A549 (cell line): ENCODE data around the gene GNG12. TPM values are rescaled to one million over a fixed set of nuclear protein-coding genes. Genes with fewer than 3 reads are reported as not detected.

Source experiments
- ATAC-seq, 2 experiments: fragments of 200-7000 bp in 1 of 2; fragments of >200 bp in 1 of 2; cut with Nextera tagmentation in 1 of 2; cut with Tn5 transposase in 1 of 2; 3 replicates each; pipeline versions ENCODE4 v1.8.0 to v1.9.1; 2018 to 2020; ENCODE audit warnings: mild to moderate bottlenecking in 1 of 2, moderate library complexity in 1 of 2
- CTCF ChIA-PET: fragments of 300-600 bp; sonication (Branson Sonifier 250); formaldehyde crosslinking; extraction: SDS; loops from one replicate; lab custom pipeline; 2021; ENCODE audit warnings: antibody characterized with exemption, inconsistent platforms; lab: Yijun Ruan, JAX
- POLR2A ChIA-PET: fragments of 350-600 bp; formaldehyde crosslinking; extraction: SDS; loops from one replicate; lab custom pipeline; 2021; ENCODE audit warnings: antibody characterized with exemption, inconsistent platforms; lab: Yijun Ruan, JAX
- DNase-seq, 2 experiments: peaks; one replicate each; pipeline versions ENCODE4 v3.0.0 to v3.0.0-alpha.2; 2011 to 2016; ENCODE audit warnings: low read depth in 1 of 2, low spot score in 1 of 2
- FAIRE-seq: peaks from 2 replicates; lab custom pipeline; 2011; peaks lifted over from hg19 to GRCh38; lab: Jason Lieb, UNC
- H3K27ac ChIP-seq, 2 experiments: fragments of >200 bp; sonication (Bioruptor Twin); formaldehyde crosslinking; 3 replicates each; pipeline ENCODE4 v1.5.1; 2016 to 2017
- H3K4me1 ChIP-seq: fragments of >200 bp; sonication (Bioruptor Twin); formaldehyde crosslinking; 3 replicates; pipeline ENCODE4 v1.6.1; 2016
- H3K4me2 ChIP-seq: fragments of >200 bp; sonication (Bioruptor Twin); formaldehyde crosslinking; 3 replicates; pipeline ENCODE4 v1.6.1; 2016
- H3K4me3 ChIP-seq: fragments of >200 bp; sonication (Bioruptor Twin); formaldehyde crosslinking; 3 replicates; pipeline ENCODE4 v1.5.1; 2016
- H3K9me3 ChIP-seq: fragments of >200 bp; sonication (Bioruptor Twin); formaldehyde crosslinking; 3 replicates; pipeline ENCODE4 v1.6.1; 2016
- BCL3 ChIP-seq: fragments of >200 bp; sonication (Bioruptor Twin); formaldehyde crosslinking; IDR thresholded peaks from 3 replicates; pipeline ENCODE4 v1.6.1; 2016
- BHLHE40 ChIP-seq: IDR thresholded peaks from 2 replicates; pipeline ENCODE4 v1.6.1; 2012; ENCODE audit warnings: low read depth, low read length, inconsistent platforms
- CBX8 ChIP-seq: fragments of 200-600 bp; sonication (generic); IDR thresholded peaks from 2 replicates; pipeline ENCODE4 v1.6.1; 2016
- EHF ChIP-seq: fragments of 250-450 bp; sonication (Bioruptor Pico); IDR thresholded peaks from 2 replicates; pipeline ENCODE4 v1.5.0; 2020; ENCODE audit warnings: mild to moderate bottlenecking
- ELK1 ChIP-seq: fragments of 150-350 bp; IDR thresholded peaks from 2 replicates; pipeline ENCODE4 v1.6.1; 2014; ENCODE audit warnings: low read depth, mild to moderate bottlenecking, low read length
- ESRRA ChIP-seq: fragments of 150-350 bp; IDR thresholded peaks from 2 replicates; pipeline ENCODE4 v1.6.1; 2014; ENCODE audit warnings: mild to moderate bottlenecking, low read length, borderline replicate concordance
- FOSB ChIP-seq: fragments of 250-450 bp; sonication (Bioruptor Pico); IDR thresholded peaks from 2 replicates; pipeline ENCODE4 v1.5.0; 2020; ENCODE audit warnings: mild to moderate bottlenecking, moderate library complexity
- HES2 ChIP-seq: fragments of >200 bp; sonication (Bioruptor Twin); formaldehyde crosslinking; IDR thresholded peaks from 2 replicates; pipeline ENCODE4 v1.6.1; 2016
- HOXA7 ChIP-seq: fragments of 250-450 bp; sonication (Bioruptor Pico); IDR thresholded peaks from 2 replicates; pipeline ENCODE4 v1.5.0; 2020; ENCODE audit warnings: mild to moderate bottlenecking, moderate library complexity
- JUNB ChIP-seq: fragments of >200 bp; sonication (Bioruptor Twin); formaldehyde crosslinking; IDR thresholded peaks from 2 replicates; pipeline ENCODE4 v1.6.1; 2016
- KDM5A ChIP-seq: fragments of 200-600 bp; sonication (generic); IDR thresholded peaks from 2 replicates; pipeline ENCODE4 v1.6.1; 2016; ENCODE audit warnings: antibody characterized with exemption, mild to moderate bottlenecking
- MAFK ChIP-seq: fragments of 450-650 bp; IDR thresholded peaks from 2 replicates; pipeline ENCODE4 v1.6.1; 2014; ENCODE audit not compliant: partially characterized antibody
- NFE2L2 ChIP-seq: fragments of 150-350 bp; conservative IDR thresholded peaks from 2 replicates; pipeline ENCODE4 v1.6.1; 2014; ENCODE audit warnings: low read length
- NPAS2 ChIP-seq: fragments of 250-450 bp; sonication (Bioruptor Pico); IDR thresholded peaks from 2 replicates; pipeline ENCODE4 v1.8.0; 2022; ENCODE audit warnings: mild to moderate bottlenecking, moderate library complexity, borderline replicate concordance
- PHF8 ChIP-seq: fragments of 200-600 bp; sonication (generic); IDR thresholded peaks from 2 replicates; pipeline ENCODE4 v1.6.1; 2016; ENCODE audit warnings: low read depth, mild to moderate bottlenecking, antibody characterized with exemption, moderate library complexity, borderline replicate concordance
- POLR2AphosphoS2 ChIP-seq: conservative IDR thresholded peaks from 2 replicates; pipeline ENCODE4 v1.6.1; 2012; ENCODE audit warnings: low read length, improper control_type of control experiment, inconsistent platforms
- RAD21 ChIP-seq, 2 experiments: fragments of >200 bp in 1 of 2; sonication (Bioruptor Twin) in 1 of 2; formaldehyde crosslinking in 1 of 2; IDR thresholded peaks in 1 of 2; conservative IDR thresholded peaks in 1 of 2; 2 replicates in 1 of 2; 3 replicates in 1 of 2; pipeline ENCODE4 v1.6.1; 2012 to 2018; ENCODE audit warnings: inconsistent platforms in 1 of 2
- SREBF2 ChIP-seq: fragments of 450-650 bp; IDR thresholded peaks from 2 replicates; pipeline ENCODE4 v1.6.1; 2014; ENCODE audit warnings: mild to moderate bottlenecking, moderate library complexity
- TP53 ChIP-seq: fragments of 250-450 bp; sonication (Bioruptor Pico); IDR thresholded peaks from 2 replicates; pipeline ENCODE4 v1.5.0; 2021; ENCODE audit warnings: mild to moderate bottlenecking, moderate library complexity
- USF2 ChIP-seq: fragments of 450-650 bp; IDR thresholded peaks from 2 replicates; pipeline ENCODE4 v1.6.1; 2014; ENCODE audit warnings: antibody characterized with exemption
- ZNF302 ChIP-seq: fragments of 250-450 bp; sonication (Bioruptor Pico); IDR thresholded peaks from 2 replicates; pipeline ENCODE4 v1.9.0; 2021; ENCODE audit warnings: inconsistent platforms, mild to moderate bottlenecking, moderate library complexity
- WGBS: methylation state at CpG from one replicate; pipeline ENCODE4 v1.1.6; 2017; ENCODE audit errors: missing lambda C conversion rate; 5-methylcytosine and 5-hydroxymethylcytosine counted together
- polyA plus RNA-seq, 4 experiments: library from polyadenylated mRNA; depleted of rRNA in 3 of 4; stranded (reverse); fragments of >200 nt; fragmentation: RNase III in 1 of 4; extraction: RNeasy Plus Mini Kit Qiagen cat#74134 plus additional on column Dnase treatment in 1 of 4; gene quantifications; 2 replicates in 3 of 4; 3 replicates in 1 of 4; pipeline ENCODE4 v1.2.3, GENCODE V29; 2011 to 2017

GNG12 gene
- polyA plus RNA-seq, 2 of the 4 experiments (the other 2 are of a cell fraction), result 91.8 to 132 TPM

- Histone ChIP-seq H3K4me2 (peak overlapping the region; percentile 93), H3K27ac (peak overlapping the region; percentile 89 to 99), H3K4me1 (peaks cover 90% of the 10 kb centered on the region), H3K9me3 (no peaks in the 10 kb centered on the region), H3K4me3 (no peak overlapping the region; the same call in 2 of the 3 replicates)
- no peak for DNase-seq
- ChIA-PET POLR2A (no interaction called here), CTCF (interaction anchor here (1.5 to 1.8 kb wide), 2 partner anchors 18 to 30 kb away, joined by 3 to 8 read pairs; no protein-coding TSS in a partner anchor)
- FAIRE-seq, result no peak
- TF ChIP-seq NPAS2 (CRISPR knock-in tag) (no peak), POLR2AphosphoS2 (no peak), PHF8 (no peak), HOXA7 (CRISPR knock-in tag) (no peak), USF2 (no peak), HES2 (no peak), ELK1 (no peak), EHF (CRISPR knock-in tag) (no peak), NFE2L2 (no peak), MAFK (no peak), BHLHE40 (no peak), JUNB (no peak), FOSB (no peak), ZNF302 (no peak), TP53 (CRISPR knock-in tag) (no peak), SREBF2 (no peak), BCL3 (no peak), RAD21 (conservative IDR thresholded peaks at IDR 0.05 in 1 of 2, IDR thresholded peaks at IDR 0.05 in 1 of 2) (no peak), ESRRA (no peak), CBX8 (no peak)
- 77% methylated on average over 7 of the region's 7 CpGs for WGBS
- no peak for ATAC-seq
Measured at GRCh38 chr1:67790201-67790692, 43.0 kb downstream of the GNG12 start.

- CTCF ChIA-PET, result interaction anchor here (1.5 to 3.8 kb wide), 2 partner anchors 18 to 29 kb away, joined by 3 to 13 read pairs; no protein-coding TSS in a partner anchor
- DNase-seq (no peak), FAIRE-seq (no peak)
- H3K27ac ChIP-seq, result peak overlapping the region; percentile 89 to 99
- 96% methylated on average over 6 of the region's 6 CpGs for whole genome bisulfite sequencing
- TF ChIP-seq KDM5A (no peak), PHF8 (no peak), ESRRA (no peak), NFE2L2 (no peak)
- TF ChIP-seq, all 56 proteins: peak for 0
- no peaks in the 10 kb centered on the region for H3K9me3 ChIP-seq
- POLR2A ChIA-PET, result no interaction called here
- no peak for ATAC-seq
- H3K4me2 ChIP-seq, result peak overlapping the region; percentile 93
- no peak overlapping the region for H3K4me3 ChIP-seq
- peaks cover 88% of the 10 kb centered on the region for H3K4me1 ChIP-seq
Measured at GRCh38 chr1:67789551-67789950, 43.7 kb downstream of the GNG12 start.
